Coronary artery (tissue), 2 donors: Measurements from ENCODE around the gene TAC4.

Experiments used
- DNase-seq: peaks from one replicate; pipeline ENCODE4 v3.0.0-alpha.2; 2017; ENCODE audit warnings: low spot score
- H3K27ac ChIP-seq, 2 donors: fragments of 200-600 bp; sonication (generic); one replicate each; pipeline ENCODE4 v1.5.1; 2016 to 2019
- H3K4me3 ChIP-seq: fragments of 200-600 bp; sonication (generic); 2 replicates; pipeline ENCODE4 v1.5.1; 2016; ENCODE audit warnings: mild to moderate bottlenecking, moderate library complexity
- CTCF ChIP-seq: fragments of 200-600 bp; sonication (generic); IDR thresholded peaks from one replicate; pipeline ENCODE4 v1.5.1; 2019; ENCODE audit warnings: antibody characterized with exemption

Gene TAC4

DNA sequence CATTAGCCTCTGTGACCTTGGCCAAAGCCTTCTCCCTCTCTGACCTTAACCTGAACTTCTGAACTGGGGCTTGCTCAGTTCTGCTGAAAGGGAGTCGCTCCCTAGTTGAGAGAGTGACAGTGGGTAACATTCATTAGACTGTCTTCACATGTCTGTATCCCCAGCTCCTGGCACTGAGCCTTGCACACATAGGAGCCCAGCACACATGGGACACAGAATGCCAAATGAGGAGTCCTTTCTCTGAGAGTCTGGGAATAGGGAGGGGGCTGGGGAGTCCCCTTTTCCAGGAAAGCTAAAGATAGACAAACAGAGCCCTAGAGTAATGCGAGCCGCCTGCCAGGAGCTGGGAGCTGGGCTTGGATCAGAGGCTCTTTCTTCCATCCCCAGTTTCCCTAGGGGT is 2.5 kb downstream of the TAC4 start:
- TF ChIP-seq CTCF, result no peak
- Histone ChIP-seq H3K4me3 (no peak overlapping the region), H3K27ac (peak overlapping the region; percentile 75 to 76)
- DNase-seq, result no peak

DNA sequence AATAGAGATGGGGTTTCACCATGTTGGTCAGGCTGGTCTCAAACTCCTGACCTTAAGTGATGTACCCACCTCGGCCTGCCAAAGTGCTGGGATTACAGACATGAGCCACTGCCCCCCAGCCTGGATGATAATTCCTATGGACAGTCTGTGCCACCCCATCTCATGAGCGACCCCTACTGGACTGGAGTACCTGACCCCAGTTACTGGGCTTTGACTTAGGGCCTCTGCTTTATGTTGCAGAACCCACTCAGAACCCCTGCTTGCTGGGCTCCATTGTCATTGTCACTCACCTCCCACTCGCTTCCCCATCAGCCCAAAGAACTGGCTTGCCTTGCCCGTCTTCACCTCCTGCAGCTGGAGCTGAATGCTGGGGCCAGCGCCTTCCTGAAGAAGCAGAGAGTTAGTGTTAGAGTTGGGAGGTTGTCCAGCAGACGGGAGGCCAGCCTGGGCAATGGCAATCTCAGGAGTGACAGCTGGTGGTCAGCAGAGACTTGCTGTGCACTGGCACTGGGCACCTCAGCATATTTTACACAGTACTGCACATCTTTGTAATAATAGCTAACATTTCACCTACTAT is 4.0 kb downstream of the TAC4 start:
- no peak for DNase-seq
- no peak for TF ChIP-seq CTCF
- Histone ChIP-seq H3K4me3 (no peak overlapping the region), H3K27ac (no peak overlapping the region)

- TF ChIP-seq CTCF, result no peak
Observed at GRCh38 chr17:49842846-49843245, 5.0 kb downstream of the TAC4 start.

GRCh38 chr17:49842371-49842770 is 5.5 kb downstream of the TAC4 start:
- Histone ChIP-seq H3K27ac (no peak overlapping the region), H3K4me3 (no peak overlapping the region)
- no peak for TF ChIP-seq CTCF
- DNase-seq, result no peak

More at GRCh38 chr17:49842846-49843245, 5.0 kb downstream of the TAC4 start:
- DNase-seq, result no peak
- no peak overlapping the region for H3K4me3 ChIP-seq
- no peak overlapping the region for H3K27ac ChIP-seq

DNA sequence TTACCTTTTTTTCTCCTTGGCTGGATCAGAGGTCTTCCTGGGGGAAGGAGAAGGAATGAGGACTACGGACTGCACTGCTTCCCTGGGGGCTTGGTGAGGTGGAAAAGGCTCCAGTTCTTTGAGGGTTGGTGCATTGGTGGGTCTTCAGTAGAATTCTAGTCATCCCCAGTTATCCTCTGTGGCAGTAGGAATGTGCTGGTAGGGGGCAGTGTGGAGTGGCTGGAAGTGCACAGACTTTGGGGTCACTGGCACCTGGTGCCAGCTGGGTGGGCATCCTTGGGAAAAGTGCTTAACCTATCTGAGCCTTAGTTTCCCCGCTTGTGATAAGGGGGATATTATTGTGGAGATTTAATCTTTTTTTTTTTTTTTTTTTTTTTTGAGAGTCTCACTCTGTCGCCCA is 6.3 kb downstream of the TAC4 start:
- no peak for TF ChIP-seq CTCF
- DNase-seq, result no peak
- no peak overlapping the region for H3K4me3 ChIP-seq
- H3K27ac ChIP-seq, result no peak overlapping the region

DNA sequence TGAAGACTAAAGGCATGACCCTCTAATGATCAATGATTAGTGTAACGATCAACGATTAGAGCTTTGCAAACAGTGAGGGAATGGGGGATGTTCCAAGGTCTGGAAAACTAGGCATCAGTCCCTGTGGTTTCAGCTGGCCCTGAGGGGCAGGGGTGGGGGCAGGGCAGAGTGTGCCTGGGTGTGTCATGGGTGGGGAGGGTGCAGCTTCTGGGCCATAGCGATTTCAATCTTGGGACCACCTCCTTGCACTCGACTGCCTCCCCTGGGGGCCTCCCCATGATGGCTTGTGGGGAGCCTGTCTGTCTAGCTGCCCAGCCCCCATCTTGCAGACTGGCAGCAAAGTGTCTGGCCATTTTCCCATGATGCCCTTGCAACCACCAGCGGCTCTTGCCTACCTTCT is 8.4 kb downstream of the TAC4 start:
- Histone ChIP-seq H3K27ac (no peak overlapping the region), H3K4me3 (no peak overlapping the region)
- no peak for DNase-seq
- TF ChIP-seq CTCF, result no peak

GRCh38 chr17:49836111-49837030 is 11.5 kb downstream of the TAC4 start:
- peak overlapping the region; percentile 3 for H3K4me3 ChIP-seq
- DNase-seq, result no peak

More at GRCh38 chr17:49836111-49837030, 11.5 kb downstream of the TAC4 start:
- H3K27ac ChIP-seq, result peak overlapping the region; percentile 71 to 74
- no peak for TF ChIP-seq CTCF
